GM12875 (cell line): ENCODE measurements around the gene DCTN2.
"Not testable (repeated sequence)": the region's sequence is repeated elsewhere in the genome, so short reads cannot be mapped to it uniquely, and the experiment has no call there.

Experiments used
- H3K4me3 ChIP-seq: one replicate; pipeline ENCODE4 v1.5.1; 2011; ENCODE audit warnings: low read depth, low read length, control low read depth
- CTCF ChIP-seq: IDR thresholded peaks from 2 replicates; pipeline ENCODE4 v1.5.1; 2011; ENCODE audit warnings: low read depth, mild to moderate bottlenecking, control low read depth, inconsistent platforms, low read length, moderate library complexity, borderline replicate concordance; ENCODE audit not compliant: insufficient read depth

DCTN2 gene

GRCh38 chr12:57522011-57522886 lies 24.7 kb downstream of the DCTN2 start, which contains the start of gene MBD6:
Gene MBD6 (plus strand): TSS chr12:57522824. CDS start chr12:57524304, 1,480 bp downstream.
- peak within 1 kb of the TSS; percentile 66 for H3K4me3 ChIP-seq
- no peak for TF ChIP-seq CTCF

- H3K4me3 ChIP-seq, result no peak overlapping the region
- TF ChIP-seq CTCF, result no peak
Measured at GRCh38 chr12:57521525-57522010, 25.4 kb downstream of the DCTN2 start.

GRCh38 chr12:57520053-57520818 lies 26.8 kb downstream of the DCTN2 start, which contains the start of gene DDIT3:
Gene DDIT3 (minus strand): TSS chr12:57520514. CDS start chr12:57517406, 3,108 bp downstream.
- TF ChIP-seq CTCF, result no peak
- H3K4me3 ChIP-seq, result peak within 1 kb of the TSS; percentile 75

GRCh38 chr12:57519796-57520052 lies 27.3 kb downstream of the DCTN2 start:
- peak overlapping the region; percentile 75 for H3K4me3 ChIP-seq

GRCh38 chr12:57518920-57519795 lies 27.8 kb downstream of the DCTN2 start:
- H3K4me3 ChIP-seq, result peak overlapping the region; percentile 75
- TF ChIP-seq CTCF, result no peak

More at GRCh38 chr12:57519796-57520052, 27.3 kb downstream of the DCTN2 start:
- no peak for TF ChIP-seq CTCF

GRCh38 chr12:57518176-57518919 lies 28.6 kb downstream of the DCTN2 start:
- no peak overlapping the region for H3K4me3 ChIP-seq
- TF ChIP-seq CTCF, result no peak

- H3K4me3 ChIP-seq, result not testable (repeated sequence)
Measured at GRCh38 chr12:57517718-57518117, 29.3 kb downstream of the DCTN2 start.
